Stimulated activated CD8-positive, alpha-beta memory T cell treated with anti-CD3 and anti-CD28 coated beads, Interleukin-12 subunit alpha, Interleukin-12 subunit beta, amount 100 ng/mL, for 24 hours (primary cell): ENCODE results near the gene SLC23A3.

ENCODE experiments used
- DNase-seq: peaks from one replicate; pipeline ENCODE4 v3.0.0-alpha.2; 2020; ENCODE audit errors: extremely low read depth

Gene SLC23A3

GRCh38 chr2:219175928-219176817 is 6.3 kb upstream of the SLC23A3 start:
- DNase-seq = no peak

- DNase-seq = no peak
Measured at GRCh38 chr2:219175486-219175885, 5.7 kb upstream of the SLC23A3 start.

GRCh38 chr2:219174801-219175200 is 5.0 kb upstream of the SLC23A3 start:
- no peak for DNase-seq

- no peak for DNase-seq
Measured at GRCh38 chr2:219174146-219174545, 4.3 kb upstream of the SLC23A3 start.

- DNase-seq = no peak
Measured at GRCh38 chr2:219173176-219173575, 3.3 kb upstream of the SLC23A3 start.

GRCh38 chr2:219172231-219173154 is 2.7 kb upstream of the SLC23A3 start:
- no peak for DNase-seq

GRCh38 chr2:219171231-219171651 is 1.4 kb upstream of the SLC23A3 start:
- DNase-seq = no peak

- no peak for DNase-seq
Measured at GRCh38 chr2:219168932-219169331, 897 bp downstream of the SLC23A3 start.

GRCh38 chr2:219168526-219168925 is 1.3 kb downstream of the SLC23A3 start:
- DNase-seq = no peak

- no peak for DNase-seq
Measured at GRCh38 chr2:219167997-219168396, 1.8 kb downstream of the SLC23A3 start.

- DNase-seq = no peak
Measured at GRCh38 chr2:219165058-219165911, 4.5 kb downstream of the SLC23A3 start.

GRCh38 chr2:219163156-219163555 is 6.7 kb downstream of the SLC23A3 start:
- no peak for DNase-seq

GRCh38 chr2:219161097-219161496 is 8.7 kb downstream of the SLC23A3 start:
- no peak for DNase-seq

GRCh38 chr2:219160186-219161017 is 9.4 kb downstream of the SLC23A3 start, which contains the start of gene NHEJ1:
TSS of gene NHEJ1 (minus strand) at chr2:219160815. CDS start at chr2:219158362, 2,453 bp downstream.
- DNase-seq = peak; percentile 78

- DNase-seq = no peak
Measured at GRCh38 chr2:219159771-219160185, 10.1 kb downstream of the SLC23A3 start.

- DNase-seq = no peak
Measured at GRCh38 chr2:219158586-219158985, 11.2 kb downstream of the SLC23A3 start.

GRCh38 chr2:219158025-219158424 is 11.8 kb downstream of the SLC23A3 start:
- DNase-seq = no peak

GRCh38 chr2:219157396-219157795 is 12.4 kb downstream of the SLC23A3 start:
- no peak for DNase-seq

- DNase-seq = no peak
Measured at GRCh38 chr2:219155054-219155644, 14.7 kb downstream of the SLC23A3 start.

- no peak for DNase-seq
Measured at GRCh38 chr2:219149667-219150066, 20.2 kb downstream of the SLC23A3 start.
